K562 (cell line): ENCODE data around the gene NDUFS8. TPM values are rescaled to one million over a fixed set of nuclear protein-coding genes. Genes with fewer than 3 reads are reported as not detected.
A peak's percentile ranks its signal among the peaks of the same experiment; 100 is the strongest.

Experiments used
- CBX8 ChIP-seq: fragments of 200-600 bp; sonication (generic); IDR thresholded peaks from 2 replicates; pipeline ENCODE4 v1.6.1; 2012; ENCODE audit warnings: borderline replicate concordance, mixed run types, low read depth, mild to moderate bottlenecking, moderate library complexity, mixed read lengths, low read length, control low read depth, inconsistent platforms; ENCODE audit not compliant: poor library complexity, severe bottlenecking; ENCODE audit errors: extremely low read depth
- CHD4 ChIP-seq: fragments of 200-600 bp; sonication (generic); IDR thresholded peaks from 3 replicates; pipeline ENCODE4 v1.6.1; 2012; ENCODE audit warnings: low read depth, mild to moderate bottlenecking, mixed read lengths, low read length, inconsistent platforms; ENCODE audit not compliant: insufficient read depth, insufficient replicate concordance, poor library complexity, severe bottlenecking
- HDAC2 ChIP-seq: fragments of 450-650 bp; IDR thresholded peaks from 2 replicates; pipeline ENCODE4 v1.6.1; 2016; ENCODE audit warnings: mild to moderate bottlenecking
- KDM1A ChIP-seq, 2 experiments: fragments of 450-650 bp; IDR thresholded peaks; 2 replicates each; pipeline ENCODE4 v1.6.1; 2016; ENCODE audit warnings: mild to moderate bottlenecking in 2 of 2
- PHF20 ChIP-seq: fragments of 450-650 bp; IDR thresholded peaks from 2 replicates; pipeline ENCODE4 v1.6.1; 2018; ENCODE audit not compliant: partially characterized antibody
- SREBF1 ChIP-seq: fragments of 150-350 bp; IDR thresholded peaks from 2 replicates; pipeline ENCODE4 v1.6.1; 2014; ENCODE audit warnings: antibody characterized with exemption, low read depth, low read length, borderline replicate concordance
- TEAD2 ChIP-seq: fragments of 450-650 bp; IDR thresholded peaks from 2 replicates; pipeline ENCODE4 v1.6.1; 2016; ENCODE audit warnings: missing genetic modification characterization, control low read depth, missing compliant biosample characterization
- ZNF140 ChIP-seq: fragments of 250-450 bp; sonication (Bioruptor Pico); IDR thresholded peaks from 2 replicates; pipeline ENCODE4 v1.8.0; 2021; ENCODE audit warnings: moderate library complexity, mild to moderate bottlenecking, inconsistent platforms
- polyA plus RNA-seq, 8 experiments: library from polyadenylated mRNA; depleted of rRNA in 4 of 8; stranded (reverse) in 5 of 8; unstranded in 3 of 8; fragments of >200 nt; fragmentation: Nextera tagmentation in 2 of 8; fragmentation: Illumina TruSeq in 1 of 8; extraction: Ambion mirVana in 2 of 8; extraction: Trizol in 1 of 8; gene quantifications; 2 replicates each; pipeline versions ENCODE4 v1.2.1 to v1.2.3, GENCODE V29; 2011 to 2014; ENCODE audit warnings: inconsistent platforms in 1 of 8, missing spikeins in 1 of 8
- total RNA-seq, 7 experiments: library from RNA; depleted of rRNA in 6 of 7; stranded (reverse); fragments of >200 nt in 6 of 7; fragmentation: Illumina TruSeq in 2 of 7; extraction: Trizol in 2 of 7; gene quantifications; 2 replicates each; pipeline versions ENCODE4 v1.2.1 to v1.2.3, GENCODE V29; 2011 to 2021; ENCODE audit warnings: low replicate concordance in 1 of 7
- TF ChIP-seq, protein P1 (sequence below): fragments of 250-450 bp; sonication (Bioruptor Pico); IDR thresholded peaks from 2 replicates; pipeline ENCODE4 v1.4.0; 2020; ENCODE audit warnings: mild to moderate bottlenecking, moderate library complexity
- TF ChIP-seq, protein P2 (sequence below): fragments of 250-450 bp; sonication (Bioruptor Pico); IDR thresholded peaks from 2 replicates; pipeline ENCODE4 v1.8.0; 2022; ENCODE audit warnings: moderate library complexity, mild to moderate bottlenecking, inconsistent platforms
- TF ChIP-seq, protein P3 (sequence below): fragments of 250-450 bp; sonication (Bioruptor Pico); IDR thresholded peaks from 2 replicates; pipeline ENCODE4 v1.5.0; 2020; ENCODE audit warnings: mild to moderate bottlenecking, borderline replicate concordance
- TF ChIP-seq, protein P4 (sequence below), 2 experiments: IDR thresholded peaks; 2 replicates each; pipeline ENCODE4 v1.6.1; 2012; ENCODE audit warnings: improper control_type of control experiment in 2 of 2, low read depth in 2 of 2, low read length in 2 of 2, borderline replicate concordance in 1 of 2
- TF ChIP-seq, protein P5 (sequence below): fragments of 450-650 bp; formaldehyde crosslinking; IDR thresholded peaks from 2 replicates; pipeline ENCODE4 v1.4.0; 2020; ENCODE audit warnings: mild to moderate bottlenecking, moderate library complexity
- TF ChIP-seq, protein P6 (sequence below), 2 experiments: fragments of 450-650 bp in 1 of 2; sonication (generic) in 1 of 2; formaldehyde crosslinking; conservative IDR thresholded peaks; 2 replicates each; pipeline versions ENCODE4 v1.4.0 to v1.8.1; 2020 to 2022; ENCODE audit warnings: mild to moderate bottlenecking in 1 of 2, missing genetic modification reagents in 1 of 2

The NDUFS8 gene
- total and polyA plus RNA-seq, 9 of the 15 experiments (the other 6 are each of a cell fraction or from before 2014, with no cell fraction given): 36.5 to 351 (median 101) TPM

DNA sequence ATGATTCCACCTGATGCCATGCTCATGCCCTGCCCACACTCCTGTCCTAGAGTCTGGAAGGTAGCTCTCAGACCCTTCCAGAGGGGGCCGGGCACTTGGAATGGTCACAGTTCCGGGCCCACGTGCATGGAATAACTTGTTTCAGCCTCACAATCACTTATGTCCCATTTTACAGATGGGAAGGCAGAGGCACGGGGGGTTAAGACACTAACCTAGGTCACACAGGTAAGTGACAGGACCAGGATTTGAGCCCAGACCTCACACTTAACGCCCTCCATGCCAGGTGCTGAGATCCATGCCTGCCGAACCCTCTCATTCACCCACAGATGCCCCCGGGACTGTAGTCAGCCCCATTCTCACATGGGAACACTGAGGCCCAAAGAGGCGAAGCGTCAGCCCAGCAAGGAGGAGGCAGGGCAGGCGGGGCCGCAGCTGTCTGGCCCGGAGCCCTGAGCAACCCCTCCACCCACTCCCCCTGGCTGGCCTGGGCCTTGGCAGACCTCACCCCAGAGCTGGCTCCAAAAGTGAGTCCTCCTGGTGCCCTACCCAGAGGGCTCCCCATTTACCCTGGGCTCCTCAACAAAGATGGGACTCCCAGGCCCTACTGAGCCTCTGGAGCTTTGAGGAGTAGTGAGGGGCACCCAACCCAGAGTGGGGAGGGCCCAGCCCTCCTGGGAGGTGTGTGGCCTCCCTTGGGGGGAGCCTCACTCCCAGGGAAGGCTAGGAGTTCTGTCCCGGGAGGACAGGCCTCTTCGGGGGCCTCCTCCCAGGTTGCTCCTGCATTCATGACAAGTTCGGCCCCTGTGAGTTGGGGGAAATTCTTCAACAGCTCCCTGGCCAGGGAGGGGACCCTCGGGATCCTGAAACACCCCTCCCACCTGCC lies 22.7 kb upstream of the NDUFS8 start (continued):
- TF ChIP-seq, protein P1, sequence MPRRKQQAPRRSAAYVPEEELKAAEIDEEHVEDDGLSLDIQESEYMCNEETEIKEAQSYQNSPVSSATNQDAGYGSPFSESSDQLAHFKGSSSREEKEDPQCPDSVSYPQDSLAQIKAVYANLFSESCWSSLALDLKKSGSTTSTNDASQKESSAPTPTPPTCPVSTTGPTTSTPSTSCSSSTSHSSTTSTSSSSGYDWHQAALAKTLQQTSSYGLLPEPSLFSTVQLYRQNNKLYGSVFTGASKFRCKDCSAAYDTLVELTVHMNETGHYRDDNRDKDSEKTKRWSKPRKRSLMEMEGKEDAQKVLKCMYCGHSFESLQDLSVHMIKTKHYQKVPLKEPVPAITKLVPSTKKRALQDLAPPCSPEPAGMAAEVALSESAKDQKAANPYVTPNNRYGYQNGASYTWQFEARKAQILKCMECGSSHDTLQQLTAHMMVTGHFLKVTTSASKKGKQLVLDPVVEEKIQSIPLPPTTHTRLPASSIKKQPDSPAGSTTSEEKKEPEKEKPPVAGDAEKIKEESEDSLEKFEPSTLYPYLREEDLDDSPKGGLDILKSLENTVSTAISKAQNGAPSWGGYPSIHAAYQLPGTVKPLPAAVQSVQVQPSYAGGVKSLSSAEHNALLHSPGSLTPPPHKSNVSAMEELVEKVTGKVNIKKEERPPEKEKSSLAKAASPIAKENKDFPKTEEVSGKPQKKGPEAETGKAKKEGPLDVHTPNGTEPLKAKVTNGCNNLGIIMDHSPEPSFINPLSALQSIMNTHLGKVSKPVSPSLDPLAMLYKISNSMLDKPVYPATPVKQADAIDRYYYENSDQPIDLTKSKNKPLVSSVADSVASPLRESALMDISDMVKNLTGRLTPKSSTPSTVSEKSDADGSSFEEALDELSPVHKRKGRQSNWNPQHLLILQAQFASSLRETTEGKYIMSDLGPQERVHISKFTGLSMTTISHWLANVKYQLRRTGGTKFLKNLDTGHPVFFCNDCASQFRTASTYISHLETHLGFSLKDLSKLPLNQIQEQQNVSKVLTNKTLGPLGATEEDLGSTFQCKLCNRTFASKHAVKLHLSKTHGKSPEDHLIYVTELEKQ: no peak
- TF ChIP-seq, protein P2, sequence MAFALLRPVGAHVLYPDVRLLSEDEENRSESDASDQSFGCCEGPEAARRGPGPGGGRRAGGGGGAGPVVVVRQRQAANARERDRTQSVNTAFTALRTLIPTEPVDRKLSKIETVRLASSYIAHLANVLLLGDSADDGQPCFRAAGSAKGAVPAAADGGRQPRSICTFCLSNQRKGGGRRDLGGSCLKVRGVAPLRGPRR (CRISPR knock-in tag): no peak
- TF ChIP-seq CHD4: peak; percentile 54
- TF ChIP-seq TEAD2 (tag): no peak
- no peak for TF ChIP-seq ZNF140 (CRISPR knock-in tag)
- TF ChIP-seq SREBF1: no peak
- TF ChIP-seq CBX8: no peak
- TF ChIP-seq, protein P3, sequence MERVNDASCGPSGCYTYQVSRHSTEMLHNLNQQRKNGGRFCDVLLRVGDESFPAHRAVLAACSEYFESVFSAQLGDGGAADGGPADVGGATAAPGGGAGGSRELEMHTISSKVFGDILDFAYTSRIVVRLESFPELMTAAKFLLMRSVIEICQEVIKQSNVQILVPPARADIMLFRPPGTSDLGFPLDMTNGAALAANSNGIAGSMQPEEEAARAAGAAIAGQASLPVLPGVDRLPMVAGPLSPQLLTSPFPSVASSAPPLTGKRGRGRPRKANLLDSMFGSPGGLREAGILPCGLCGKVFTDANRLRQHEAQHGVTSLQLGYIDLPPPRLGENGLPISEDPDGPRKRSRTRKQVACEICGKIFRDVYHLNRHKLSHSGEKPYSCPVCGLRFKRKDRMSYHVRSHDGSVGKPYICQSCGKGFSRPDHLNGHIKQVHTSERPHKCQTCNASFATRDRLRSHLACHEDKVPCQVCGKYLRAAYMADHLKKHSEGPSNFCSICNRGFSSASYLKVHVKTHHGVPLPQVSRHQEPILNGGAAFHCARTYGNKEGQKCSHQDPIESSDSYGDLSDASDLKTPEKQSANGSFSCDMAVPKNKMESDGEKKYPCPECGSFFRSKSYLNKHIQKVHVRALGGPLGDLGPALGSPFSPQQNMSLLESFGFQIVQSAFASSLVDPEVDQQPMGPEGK (CRISPR knock-in tag): no peak
- peak; percentile 31 for TF ChIP-seq PHF20
- TF ChIP-seq HDAC2: peak; percentile 45; the same call in 1 of the 2 replicates
- TF ChIP-seq, protein P4, sequence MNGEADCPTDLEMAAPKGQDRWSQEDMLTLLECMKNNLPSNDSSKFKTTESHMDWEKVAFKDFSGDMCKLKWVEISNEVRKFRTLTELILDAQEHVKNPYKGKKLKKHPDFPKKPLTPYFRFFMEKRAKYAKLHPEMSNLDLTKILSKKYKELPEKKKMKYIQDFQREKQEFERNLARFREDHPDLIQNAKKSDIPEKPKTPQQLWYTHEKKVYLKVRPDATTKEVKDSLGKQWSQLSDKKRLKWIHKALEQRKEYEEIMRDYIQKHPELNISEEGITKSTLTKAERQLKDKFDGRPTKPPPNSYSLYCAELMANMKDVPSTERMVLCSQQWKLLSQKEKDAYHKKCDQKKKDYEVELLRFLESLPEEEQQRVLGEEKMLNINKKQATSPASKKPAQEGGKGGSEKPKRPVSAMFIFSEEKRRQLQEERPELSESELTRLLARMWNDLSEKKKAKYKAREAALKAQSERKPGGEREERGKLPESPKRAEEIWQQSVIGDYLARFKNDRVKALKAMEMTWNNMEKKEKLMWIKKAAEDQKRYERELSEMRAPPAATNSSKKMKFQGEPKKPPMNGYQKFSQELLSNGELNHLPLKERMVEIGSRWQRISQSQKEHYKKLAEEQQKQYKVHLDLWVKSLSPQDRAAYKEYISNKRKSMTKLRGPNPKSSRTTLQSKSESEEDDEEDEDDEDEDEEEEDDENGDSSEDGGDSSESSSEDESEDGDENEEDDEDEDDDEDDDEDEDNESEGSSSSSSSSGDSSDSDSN (IDR thresholded peaks at IDR 0.05; ENCODE audit: borderline replicate concordance in 1 of 2, low read depth in 2 of 2, low read length in 2 of 2): no peak
- TF ChIP-seq, protein P5, sequence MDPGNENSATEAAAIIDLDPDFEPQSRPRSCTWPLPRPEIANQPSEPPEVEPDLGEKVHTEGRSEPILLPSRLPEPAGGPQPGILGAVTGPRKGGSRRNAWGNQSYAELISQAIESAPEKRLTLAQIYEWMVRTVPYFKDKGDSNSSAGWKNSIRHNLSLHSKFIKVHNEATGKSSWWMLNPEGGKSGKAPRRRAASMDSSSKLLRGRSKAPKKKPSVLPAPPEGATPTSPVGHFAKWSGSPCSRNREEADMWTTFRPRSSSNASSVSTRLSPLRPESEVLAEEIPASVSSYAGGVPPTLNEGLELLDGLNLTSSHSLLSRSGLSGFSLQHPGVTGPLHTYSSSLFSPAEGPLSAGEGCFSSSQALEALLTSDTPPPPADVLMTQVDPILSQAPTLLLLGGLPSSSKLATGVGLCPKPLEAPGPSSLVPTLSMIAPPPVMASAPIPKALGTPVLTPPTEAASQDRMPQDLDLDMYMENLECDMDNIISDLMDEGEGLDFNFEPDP (CRISPR knock-in tag): no peak
- peak; percentile 74 for TF ChIP-seq KDM1A (IDR thresholded peaks at IDR 0.05)
- TF ChIP-seq, protein P6, sequence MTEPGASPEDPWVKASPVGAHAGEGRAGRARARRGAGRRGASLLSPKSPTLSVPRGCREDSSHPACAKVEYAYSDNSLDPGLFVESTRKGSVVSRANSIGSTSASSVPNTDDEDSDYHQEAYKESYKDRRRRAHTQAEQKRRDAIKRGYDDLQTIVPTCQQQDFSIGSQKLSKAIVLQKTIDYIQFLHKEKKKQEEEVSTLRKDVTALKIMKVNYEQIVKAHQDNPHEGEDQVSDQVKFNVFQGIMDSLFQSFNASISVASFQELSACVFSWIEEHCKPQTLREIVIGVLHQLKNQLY (CRISPR knock-in tag; conservative IDR thresholded peaks at IDR 0.05): no peak
